GM18867 (cell line): ENCODE results near the gene PTPRM.
A peak's percentile ranks its signal among the peaks of the same experiment; 100 is the strongest.

Source experiments
- ATAC-seq: cut with Tn5 transposase; IDR thresholded peaks from one replicate; pipeline ENCODE4 v1.9.1; 2021; ENCODE audit warnings: mild to moderate bottlenecking, moderate library complexity; ENCODE audit not compliant: unreplicated experiment

PTPRM gene

GRCh38 chr18:7789856-7790552 is 222.9 kb downstream of the PTPRM start:
- ATAC-seq: no peak

DNA sequence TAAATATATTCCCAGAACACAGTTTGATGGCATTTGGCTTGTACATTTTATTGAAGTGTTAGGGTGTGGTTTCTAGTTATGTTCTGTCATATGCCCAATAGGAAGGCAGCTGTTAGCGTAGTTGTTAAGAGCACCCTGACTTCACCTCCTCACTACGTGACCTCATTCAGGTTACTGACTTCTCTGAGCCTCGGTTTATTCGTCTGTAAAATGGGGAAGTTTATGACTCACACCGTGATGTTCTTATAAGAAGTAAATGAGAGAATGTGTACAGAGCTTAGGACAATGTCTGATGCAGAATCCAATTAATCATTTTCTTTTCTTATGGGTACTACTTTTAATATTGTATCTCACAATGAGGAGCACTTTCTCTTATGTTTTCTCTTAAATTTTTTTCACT is 226.0 kb downstream of the PTPRM start:
- ATAC-seq: no peak

DNA sequence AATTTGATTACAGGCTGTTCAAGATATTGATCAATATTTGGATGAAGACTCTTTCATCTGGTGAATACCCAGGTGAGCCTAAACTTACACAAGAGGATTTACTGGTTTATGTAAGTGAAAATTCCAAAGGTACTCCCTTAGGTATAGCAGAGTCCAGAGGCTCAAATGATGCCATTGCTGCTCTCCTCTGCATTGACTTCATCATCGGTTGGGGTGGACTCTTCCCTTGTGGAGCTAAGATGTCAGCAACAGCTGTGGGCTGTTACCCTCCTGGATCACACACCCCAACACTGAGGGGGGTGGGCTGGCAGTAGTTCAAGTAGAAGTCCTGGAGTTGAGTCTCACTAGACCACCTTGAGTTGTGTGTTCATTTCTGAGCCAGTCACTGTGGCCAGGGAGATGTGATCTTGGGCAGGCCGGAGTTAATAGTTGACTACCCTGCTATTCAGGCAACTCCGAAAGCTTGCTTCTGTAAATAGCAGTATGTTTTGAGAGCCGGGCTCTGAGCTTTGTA is 236.9 kb downstream of the PTPRM start:
- ATAC-seq: no peak

- ATAC-seq: no peak
Measured at GRCh38 chr18:7805096-7805495, 238.0 kb downstream of the PTPRM start.

DNA sequence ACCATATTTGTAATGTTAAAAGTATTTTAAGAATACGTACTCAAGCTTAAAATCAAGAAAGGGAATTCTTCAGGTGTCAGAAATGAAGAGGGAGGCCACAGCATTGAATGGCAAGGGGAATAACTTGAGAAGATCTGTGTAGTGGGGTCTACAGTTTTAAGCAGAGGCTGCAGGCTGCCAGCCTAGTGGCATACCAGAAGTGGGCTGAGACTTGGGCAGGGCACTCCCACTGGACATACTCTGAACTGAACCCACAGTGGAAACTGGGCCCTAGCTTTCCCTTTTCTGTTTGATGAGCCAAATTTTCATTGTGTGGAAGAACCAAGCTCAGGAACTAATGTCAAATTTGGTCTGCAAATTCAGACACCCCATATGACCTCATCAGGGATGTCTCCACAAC is 238.8 kb downstream of the PTPRM start:
- no peak for ATAC-seq

DNA sequence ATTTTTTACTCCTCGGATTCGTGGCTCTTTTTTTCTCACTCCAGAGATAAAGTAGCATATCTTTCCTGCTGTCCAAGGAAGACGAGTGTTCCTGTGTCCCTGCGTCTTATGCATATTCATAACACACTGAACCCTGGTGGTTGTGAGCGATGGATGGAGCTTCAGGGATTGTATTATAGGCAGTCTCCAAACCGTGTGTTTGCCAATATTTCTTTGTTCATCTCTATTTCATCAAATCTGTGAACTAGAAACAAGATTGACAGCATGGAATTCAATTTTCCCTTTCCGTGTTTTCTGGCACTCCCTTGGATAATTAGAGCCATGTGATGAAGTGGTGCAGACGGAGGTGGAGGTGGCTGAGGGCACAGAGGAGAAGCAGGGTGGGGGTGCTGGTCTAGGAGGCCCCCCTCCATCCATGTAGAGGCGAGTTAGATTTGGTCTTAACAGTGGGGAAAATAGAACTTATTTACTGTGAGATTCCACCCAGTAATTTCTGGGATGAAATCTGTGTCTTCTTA is 240.9 kb downstream of the PTPRM start:
- ATAC-seq: no peak

DNA sequence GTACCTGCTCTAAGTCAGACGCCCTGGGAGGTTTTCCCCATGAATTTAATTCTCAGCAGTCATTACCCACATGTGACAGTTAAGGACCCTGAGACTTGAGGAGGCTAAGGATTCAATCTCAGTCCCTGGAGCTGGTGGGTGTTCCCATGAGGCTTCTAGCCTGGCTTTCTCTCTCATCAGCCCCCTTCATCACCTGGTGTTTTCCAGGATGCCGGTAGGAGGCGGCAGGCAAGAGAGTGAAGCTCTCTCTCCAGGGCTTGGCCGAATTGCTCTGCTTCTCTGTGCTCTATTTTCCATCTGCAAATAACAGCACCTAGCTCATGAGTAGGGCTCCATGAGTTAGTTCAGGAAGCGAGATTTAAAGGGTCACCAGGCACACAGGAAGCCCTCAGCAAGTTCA is 241.9 kb downstream of the PTPRM start:
- ATAC-seq: no peak

- ATAC-seq: no peak
Measured at GRCh38 chr18:7809455-7809854, 242.3 kb downstream of the PTPRM start.

GRCh38 chr18:7809978-7810377 is 242.9 kb downstream of the PTPRM start:
- no peak for ATAC-seq

GRCh38 chr18:7812431-7813063 is 245.4 kb downstream of the PTPRM start:
- ATAC-seq: no peak

DNA sequence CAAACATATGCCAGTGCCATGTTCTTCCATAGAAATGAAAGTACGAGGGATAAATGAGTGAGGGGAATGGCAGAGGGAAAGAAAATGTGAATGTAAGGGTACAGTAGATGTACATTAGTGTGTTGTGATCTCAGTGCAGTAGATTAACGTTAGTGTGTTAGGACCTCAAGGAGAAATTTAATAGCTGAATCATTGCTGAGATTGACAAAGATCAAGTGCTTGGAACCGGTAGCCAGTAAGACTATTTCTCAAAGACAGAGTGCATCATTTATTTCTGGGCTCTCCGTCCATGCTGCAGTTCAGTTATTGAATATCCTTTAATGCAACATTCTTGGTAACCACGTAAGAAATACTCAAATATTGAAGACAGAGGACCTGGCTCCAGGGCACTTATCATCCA is 246.0 kb downstream of the PTPRM start:
- ATAC-seq: no peak

- ATAC-seq: no peak
Measured at GRCh38 chr18:7814754-7815315, 247.7 kb downstream of the PTPRM start.

- no peak for ATAC-seq
Measured at GRCh38 chr18:7815787-7816186, 248.7 kb downstream of the PTPRM start.

- no peak for ATAC-seq
Measured at GRCh38 chr18:7817575-7818230, 250.6 kb downstream of the PTPRM start.

DNA sequence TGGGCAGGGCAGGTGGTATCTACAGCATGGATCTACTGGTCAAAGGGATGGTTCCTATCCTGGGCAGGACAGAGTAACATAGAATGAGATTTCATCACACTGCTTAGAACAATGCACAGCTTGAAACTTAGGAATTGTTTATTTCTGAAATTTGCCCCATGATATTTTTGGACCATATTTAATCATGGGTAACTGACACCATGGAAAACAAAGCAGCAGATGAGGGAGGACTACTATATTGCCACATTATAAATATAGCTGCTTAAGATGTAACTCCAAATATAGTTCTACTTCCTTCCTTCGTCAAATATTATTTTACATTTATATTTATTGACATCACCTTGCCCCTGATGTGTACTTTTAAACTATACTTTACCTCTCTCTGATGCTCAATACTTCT is 254.7 kb downstream of the PTPRM start:
- ATAC-seq: no peak

DNA sequence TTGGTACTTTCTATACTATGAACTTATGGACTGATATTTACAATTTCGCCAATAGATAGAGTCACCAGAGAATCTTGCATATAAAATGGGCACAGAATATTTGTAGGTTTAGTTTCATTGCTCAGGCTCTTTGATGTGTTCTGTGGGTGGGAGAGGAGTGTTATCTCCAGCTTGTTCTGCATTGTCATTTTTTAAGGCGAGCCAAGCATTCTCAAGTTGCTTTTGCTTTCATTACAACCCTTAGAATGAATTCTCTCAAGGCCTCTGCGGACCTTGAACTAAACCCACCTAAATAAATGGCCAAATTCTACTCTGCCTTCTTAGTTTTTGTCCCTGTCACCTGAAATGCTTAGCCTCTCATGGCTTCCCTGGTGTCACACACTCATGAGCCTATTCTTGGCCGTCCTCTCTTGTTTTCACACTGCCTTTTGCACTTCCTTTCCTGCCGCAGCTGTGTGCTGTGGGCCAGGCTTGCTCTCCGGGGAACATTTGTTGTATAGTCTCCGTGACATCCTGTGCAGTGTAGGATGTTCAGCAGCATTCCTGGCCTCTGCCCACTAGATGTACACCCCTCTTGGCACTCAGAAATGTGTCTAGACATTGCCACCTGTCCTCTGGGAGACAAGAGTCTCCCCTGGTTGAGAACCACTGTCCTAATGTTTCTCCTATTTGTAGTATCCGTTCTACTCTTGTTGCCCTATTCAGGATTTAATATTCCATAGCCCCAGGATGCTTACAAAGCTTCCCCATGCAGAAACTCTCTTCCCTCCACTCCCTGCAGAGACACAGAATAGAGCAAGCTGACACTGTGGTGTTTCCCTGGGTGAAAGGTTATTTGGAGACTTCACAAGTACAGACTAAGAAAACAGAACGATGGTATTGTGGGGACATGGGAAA is 255.6 kb downstream of the PTPRM start:
- peak; percentile 86 for ATAC-seq

GRCh38 chr18:7824970-7825369 is 257.9 kb downstream of the PTPRM start:
- no peak for ATAC-seq

GRCh38 chr18:7830468-7830867 is 263.4 kb downstream of the PTPRM start:
- ATAC-seq: peak; percentile 100

DNA sequence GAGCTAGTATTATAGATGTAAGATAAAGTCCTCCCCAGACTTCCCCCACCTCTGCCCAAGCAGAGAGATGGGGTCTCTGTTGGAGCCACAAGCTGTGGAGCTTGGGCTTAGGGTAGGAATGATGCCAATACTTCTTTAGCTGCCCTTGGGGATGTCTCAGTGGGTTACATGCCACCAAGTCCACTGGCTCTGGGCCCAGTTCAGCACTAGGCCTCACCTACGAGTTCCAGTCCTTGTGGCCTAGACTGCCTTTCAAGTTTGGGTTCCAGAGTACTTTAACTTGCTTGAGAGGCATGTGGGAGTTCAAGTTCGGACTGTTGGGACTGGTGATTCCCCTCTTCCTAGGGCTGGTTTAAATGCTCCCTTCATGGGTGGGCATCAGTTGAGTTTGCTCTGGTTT is 272.4 kb downstream of the PTPRM start:
- no peak for ATAC-seq

GRCh38 chr18:7840411-7840810 is 273.3 kb downstream of the PTPRM start:
- ATAC-seq: no peak

DNA sequence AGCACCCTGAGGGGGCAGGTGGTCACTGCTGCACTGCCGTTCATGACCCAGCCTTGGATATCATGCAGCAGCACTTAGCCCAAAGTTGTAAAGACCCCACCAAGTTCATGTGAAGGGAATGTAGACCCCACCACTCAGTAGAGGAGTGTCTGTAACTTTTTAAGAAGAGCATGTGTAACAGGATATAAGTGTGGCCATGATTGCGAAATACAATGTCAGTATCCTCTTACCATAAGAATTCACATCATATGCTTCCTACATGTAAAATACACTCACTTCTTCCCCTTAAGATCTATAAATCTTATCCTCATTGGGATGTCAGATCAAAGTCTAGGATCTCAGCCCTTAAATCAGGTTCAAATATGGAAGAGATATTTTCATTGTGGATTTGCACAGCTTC is 276.9 kb downstream of the PTPRM start:
- ATAC-seq: no peak
